ENCODE measurements around the gene HS2ST1. TPM values are rescaled to one million over a fixed set of nuclear protein-coding genes. Genes with fewer than 3 reads are reported as not detected.
A peak's percentile ranks its signal among the peaks of the same experiment; 100 is the strongest.

HS2ST1 gene
- total and polyA plus RNA-seq, 10 of the 15 experiments (the other 5 are each of a cell fraction or from before 2014, with no cell fraction given) = 5.4 to 30.8 (median 18.6) TPM

GRCh38 chr1:87044840-87045239, 130.4 kb downstream of the HS2ST1 start:
- intact Hi-C loops (cut with micrococcal nuclease; ENCODE audit: unreplicated experiment) = no loop called here
- ATAC-seq = peak; percentile 75
- in situ Hi-C loops (cut with MboI) = no loop called here
- no peak overlapping the region for H3K4me3 ChIP-seq
- peak overlapping the region; percentile 31 for H3K4me2 ChIP-seq (ENCODE audit: control insufficient read depth, insufficient read depth)
- H3K27ac ChIP-seq (ENCODE audit: control insufficient read depth, insufficient read depth) = peak overlapping the region; percentile 41; the same call in 1 of the 2 replicates
- no peak for FAIRE-seq
- WGBS (ENCODE audit: insufficient coverage, insufficient replicate concordance, low lambda C conversion rate, missing lambda C conversion rate) = 0% methylated on average over 5 of the region's 5 CpGs
- BruUV-seq (replicated peaks) = no TSS peak
- peaks cover 2% of the 10 kb centered on the region for H3K9me3 ChIP-seq (replicated peaks; ENCODE audit: control insufficient read depth, insufficient read depth, low read length)
- no peaks in the 10 kb centered on the region for H4K20me1 ChIP-seq (ENCODE audit: control insufficient read depth, insufficient read depth)
- CTCF ChIA-PET = interaction anchor here (0.8 to 3.3 kb wide), 11 partner anchors 8 to 132 kb away, joined by 3 to 26 read pairs (median 4); no protein-coding TSS in a partner anchor
- SMC1A ChIA-PET (ENCODE audit: uncharacterized antibody, unreplicated experiment) = interaction anchor here (0.8 to 3.9 kb wide), 20 partner anchors 8 to 135 kb away, joined by 3 to 65 read pairs (median 6); partner anchors contain the start of genes HS2ST1 and SELENOF
- peaks cover 14% of the 10 kb centered on the region for H3K4me1 ChIP-seq (ENCODE audit: control insufficient read depth, insufficient read depth, low read length)
- peaks cover 22% of the 10 kb centered on the region for H3K79me2 ChIP-seq (ENCODE audit: control insufficient read depth, insufficient read depth, low read length)
- TF ChIP-seq EP300 (IDR thresholded peaks at IDR 0.05; ENCODE audit: borderline replicate concordance in 1 of 2, control insufficient read depth in 1 of 2, low read depth in 2 of 2, low read length in 2 of 2) = 0 out of 4 replicates have a peak, but pooled peaks of 1 of the 2 experiments have one; percentile 1
- no peak for TF ChIP-seq E2F4 (IDR thresholded peaks at IDR 0.05; ENCODE audit: low read depth, low read length)
- TF ChIP-seq ZNF24 (IDR thresholded peaks at IDR 0.05) = 0 out of 2 replicates have a peak, but pooled peaks have one; percentile 24
- 0 out of 2 replicates have a peak, but pooled peaks have one; percentile 19 for TF ChIP-seq NBN (IDR thresholded peaks at IDR 0.05)
- TF ChIP-seq BCL3 (IDR thresholded peaks at IDR 0.05; ENCODE audit: borderline replicate concordance, insufficient read depth, low read depth, low read length, poor library complexity, severe bottlenecking) = no peak
- peak; percentile 38; the same call in 1 of the 2 replicates for TF ChIP-seq RUNX3 (IDR thresholded peaks at IDR 0.05; ENCODE audit: low read length)
- peak; percentile 85; the same call in 1 of the 2 replicates for TF ChIP-seq CREB1 (IDR thresholded peaks at IDR 0.05; ENCODE audit: low read depth)
- TF ChIP-seq FOXK2 (IDR thresholded peaks at IDR 0.05) = no peak
- peak; percentile 76; the same call in 1 of the 2 replicates for TF ChIP-seq TCF7 (IDR thresholded peaks at IDR 0.05; ENCODE audit: borderline replicate concordance)
- TF ChIP-seq JUNB (IDR thresholded peaks at IDR 0.05) = peak; percentile 51
- no peak for TF ChIP-seq TCF12 (IDR thresholded peaks at IDR 0.05; ENCODE audit: low read depth, low read length)
- TF ChIP-seq GABPA (IDR thresholded peaks at IDR 0.05; ENCODE audit: low read depth) = peak; percentile 31; the same call in 1 of the 2 replicates
- TF ChIP-seq ETV6 (conservative IDR thresholded peaks at IDR 0.05 in 1 of 2, IDR thresholded peaks at IDR 0.05 in 1 of 2; ENCODE audit: borderline replicate concordance in 1 of 2, low read depth in 1 of 2) = peak in 1 of 2 experiments; percentile 23; a peak in 1 of 4 replicates
- TF ChIP-seq POLR2AphosphoS2 (IDR thresholded peaks at IDR 0.05; ENCODE audit: low read depth, low read length) = no peak
- TF ChIP-seq HSF1 (IDR thresholded peaks at IDR 0.05; ENCODE audit: low read depth, low read length) = no peak
- 0 out of 2 replicates have a peak, but pooled peaks have one; percentile 27 for TF ChIP-seq ATF2 (IDR thresholded peaks at IDR 0.05; ENCODE audit: low read length)
- TF ChIP-seq ATF7 (IDR thresholded peaks at IDR 0.05; ENCODE audit: low read depth) = peak; percentile 97
- peak; percentile 91 for TF ChIP-seq CREM (IDR thresholded peaks at IDR 0.05; ENCODE audit: low read depth)
- DNase-seq (ENCODE audit: low read depth, low spot score) = no peak
- H3K36me3 ChIP-seq (ENCODE audit: control insufficient read depth in 2 of 2, insufficient read depth in 2 of 2, low read length in 1 of 2) = no peaks in the 10 kb centered on the region
- no peaks in the 10 kb centered on the region for H3K27me3 ChIP-seq (replicated peaks in 1 of 2; ENCODE audit: control insufficient read depth in 2 of 2, insufficient read depth in 2 of 2, low read length in 1 of 2)
- H2AFZ ChIP-seq (ENCODE audit: control insufficient read depth, low read depth, low read length) = no peak overlapping the region
- H3K9ac ChIP-seq (ENCODE audit: control insufficient read depth, insufficient read depth, low read length) = no peak overlapping the region
- RAD21 ChIA-PET (ENCODE audit: unreplicated experiment) = interaction anchor here (1.1 to 3.1 kb wide), 9 partner anchors 9 to 177 kb away, joined by 3 to 34 read pairs (median 9); partner anchors contain the start of genes HS2ST1 and SELENOF
- POLR2A ChIA-PET = interaction anchor here (0.6 to 3.7 kb wide), 4 partner anchors 8 to 171 kb away, joined by 3 to 30 read pairs (median 11); partner anchors contain the start of genes HS2ST1 and SELENOF
